ENCODE measurements around the gene CYP2S1. TPM values are rescaled to one million over a fixed set of nuclear protein-coding genes. Genes with fewer than 3 reads are reported as not detected.
"Not testable (repeated sequence)": the region's sequence is repeated elsewhere in the genome, so short reads cannot be mapped to it uniquely, and the experiment has no call there.

The CYP2S1 gene, protein sequence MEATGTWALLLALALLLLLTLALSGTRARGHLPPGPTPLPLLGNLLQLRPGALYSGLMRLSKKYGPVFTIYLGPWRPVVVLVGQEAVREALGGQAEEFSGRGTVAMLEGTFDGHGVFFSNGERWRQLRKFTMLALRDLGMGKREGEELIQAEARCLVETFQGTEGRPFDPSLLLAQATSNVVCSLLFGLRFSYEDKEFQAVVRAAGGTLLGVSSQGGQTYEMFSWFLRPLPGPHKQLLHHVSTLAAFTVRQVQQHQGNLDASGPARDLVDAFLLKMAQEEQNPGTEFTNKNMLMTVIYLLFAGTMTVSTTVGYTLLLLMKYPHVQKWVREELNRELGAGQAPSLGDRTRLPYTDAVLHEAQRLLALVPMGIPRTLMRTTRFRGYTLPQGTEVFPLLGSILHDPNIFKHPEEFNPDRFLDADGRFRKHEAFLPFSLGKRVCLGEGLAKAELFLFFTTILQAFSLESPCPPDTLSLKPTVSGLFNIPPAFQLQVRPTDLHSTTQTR
- 1.6 and 1.7 TPM in 2 replicates for total RNA-seq

DNA sequence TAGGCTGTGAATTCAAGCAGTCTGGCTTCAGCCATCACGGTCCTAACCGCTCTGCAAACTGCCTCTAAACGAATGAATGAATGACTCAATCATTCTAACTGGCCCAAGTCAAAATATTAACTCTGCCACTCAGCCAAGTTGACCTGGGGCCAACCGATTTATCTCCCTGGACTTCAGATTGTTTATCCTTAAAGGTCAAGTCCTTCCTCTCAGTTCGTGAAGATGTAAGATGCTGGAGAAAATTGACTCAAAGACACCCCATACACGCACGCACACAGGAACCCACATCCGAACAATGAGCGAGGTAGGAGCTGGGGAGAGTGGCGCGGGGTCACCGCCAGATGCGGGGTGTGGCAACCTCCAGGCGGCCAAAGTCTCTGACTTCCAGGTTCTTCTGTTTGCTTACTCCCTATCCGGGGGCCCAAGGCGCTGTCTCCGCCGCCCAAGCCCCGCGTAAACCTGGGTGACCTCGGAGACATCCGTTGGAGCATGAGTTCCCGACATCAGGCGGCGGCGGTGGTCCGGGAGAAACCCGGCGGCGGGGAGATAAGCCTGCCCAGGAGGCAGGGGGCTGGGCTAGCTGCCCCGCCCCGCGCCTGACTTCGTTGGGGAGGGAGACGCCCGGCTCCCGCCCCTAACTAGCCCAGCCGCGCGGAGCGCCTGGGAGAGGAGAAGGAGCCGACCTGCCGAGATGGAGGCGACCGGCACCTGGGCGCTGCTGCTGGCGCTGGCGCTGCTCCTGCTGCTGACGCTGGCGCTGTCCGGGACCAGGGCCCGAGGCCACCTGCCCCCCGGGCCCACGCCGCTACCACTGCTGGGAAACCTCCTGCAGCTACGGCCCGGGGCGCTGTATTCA, at the start of gene CYP2S1:
CYP2S1 (plus strand) TSS at position 646 of the 856 bp plus-strand sequence; CDS start at position 692, 46 bp downstream.
- peak; percentile 55 for DNase-seq (ENCODE audit: low read depth)
- H3K4me3 ChIP-seq (ENCODE audit: low read depth, low read length) = peak within 1 kb of the TSS; percentile 68
- TF ChIP-seq, protein P1, sequence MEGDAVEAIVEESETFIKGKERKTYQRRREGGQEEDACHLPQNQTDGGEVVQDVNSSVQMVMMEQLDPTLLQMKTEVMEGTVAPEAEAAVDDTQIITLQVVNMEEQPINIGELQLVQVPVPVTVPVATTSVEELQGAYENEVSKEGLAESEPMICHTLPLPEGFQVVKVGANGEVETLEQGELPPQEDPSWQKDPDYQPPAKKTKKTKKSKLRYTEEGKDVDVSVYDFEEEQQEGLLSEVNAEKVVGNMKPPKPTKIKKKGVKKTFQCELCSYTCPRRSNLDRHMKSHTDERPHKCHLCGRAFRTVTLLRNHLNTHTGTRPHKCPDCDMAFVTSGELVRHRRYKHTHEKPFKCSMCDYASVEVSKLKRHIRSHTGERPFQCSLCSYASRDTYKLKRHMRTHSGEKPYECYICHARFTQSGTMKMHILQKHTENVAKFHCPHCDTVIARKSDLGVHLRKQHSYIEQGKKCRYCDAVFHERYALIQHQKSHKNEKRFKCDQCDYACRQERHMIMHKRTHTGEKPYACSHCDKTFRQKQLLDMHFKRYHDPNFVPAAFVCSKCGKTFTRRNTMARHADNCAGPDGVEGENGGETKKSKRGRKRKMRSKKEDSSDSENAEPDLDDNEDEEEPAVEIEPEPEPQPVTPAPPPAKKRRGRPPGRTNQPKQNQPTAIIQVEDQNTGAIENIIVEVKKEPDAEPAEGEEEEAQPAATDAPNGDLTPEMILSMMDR (IDR thresholded peaks at IDR 0.05; ENCODE audit: insufficient read depth, low read depth, low read length) = no peak

DNA sequence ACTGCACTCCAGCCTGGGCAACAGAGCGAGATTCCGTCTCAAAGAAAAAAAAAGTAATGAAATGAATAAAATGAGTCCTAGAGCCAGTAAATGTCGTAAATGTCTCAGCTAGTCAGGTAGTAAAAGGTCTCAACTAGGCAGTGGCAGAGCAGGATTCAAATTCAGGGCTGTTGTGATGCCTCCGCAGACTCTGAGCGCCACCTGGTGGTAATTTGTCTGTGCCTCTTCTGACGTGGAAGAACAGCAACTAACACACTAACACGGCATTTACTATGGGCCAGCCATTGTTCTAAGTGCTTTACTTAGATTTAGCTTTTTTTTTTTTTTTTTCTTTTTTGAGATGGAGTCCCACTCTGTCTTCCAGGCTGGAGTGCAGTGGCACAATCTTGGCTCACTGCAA, 48.6 kb upstream of the CYP2S1 start:
- no peak overlapping the region for H3K4me3 ChIP-seq (ENCODE audit: low read depth, low read length)
- TF ChIP-seq, protein P1 (IDR thresholded peaks at IDR 0.05; ENCODE audit: insufficient read depth, low read depth, low read length) = peak; percentile 83
- peak; percentile 89 for DNase-seq (ENCODE audit: low read depth)

DNA sequence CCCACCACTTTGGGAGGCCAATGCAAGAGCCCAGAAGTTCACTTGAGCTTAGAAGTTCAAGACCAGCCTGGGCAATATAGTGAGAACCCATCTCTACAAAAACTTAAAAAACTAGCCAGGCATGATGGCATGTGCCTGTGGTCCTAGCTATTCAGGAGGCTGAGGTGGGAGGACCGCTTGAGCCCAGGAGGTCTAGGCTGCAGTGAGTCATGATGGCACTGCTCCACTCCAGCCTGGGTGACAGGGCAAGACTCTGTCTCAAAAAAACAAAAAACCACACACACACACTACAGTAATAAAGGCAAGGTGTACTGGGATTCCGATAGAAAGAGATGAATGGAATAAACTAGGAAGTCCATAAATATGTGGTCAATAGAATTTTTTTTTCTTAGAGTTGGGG, 43.2 kb upstream of the CYP2S1 start:
- TF ChIP-seq, protein P1 (IDR thresholded peaks at IDR 0.05; ENCODE audit: insufficient read depth, low read depth, low read length) = no peak
- no peak for DNase-seq (ENCODE audit: low read depth)
- H3K4me3 ChIP-seq (ENCODE audit: low read depth, low read length) = no peak overlapping the region

DNA sequence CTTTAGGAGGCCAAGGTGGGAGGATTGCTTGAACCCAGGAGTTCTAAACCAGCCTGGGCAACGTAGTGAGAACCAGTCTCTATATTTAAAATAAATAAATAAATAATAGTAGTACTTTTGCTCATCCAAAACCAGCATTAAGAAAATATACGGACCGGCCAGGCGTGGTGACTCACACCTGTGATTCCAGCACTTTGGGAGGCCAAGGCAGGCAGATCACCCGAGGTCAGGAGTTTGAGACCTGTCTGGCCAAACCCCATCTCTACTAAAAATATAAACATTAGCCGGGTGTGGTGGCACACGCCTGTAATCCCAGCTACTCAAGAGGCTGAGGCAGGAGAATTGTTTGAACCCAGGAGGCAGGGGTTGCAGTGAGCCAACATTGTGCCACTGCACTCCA, 42.0 kb upstream of the CYP2S1 start:
- not testable (repeated sequence) for DNase-seq (ENCODE audit: low read depth); H3K4me3 ChIP-seq (ENCODE audit: low read depth, low read length)

DNA sequence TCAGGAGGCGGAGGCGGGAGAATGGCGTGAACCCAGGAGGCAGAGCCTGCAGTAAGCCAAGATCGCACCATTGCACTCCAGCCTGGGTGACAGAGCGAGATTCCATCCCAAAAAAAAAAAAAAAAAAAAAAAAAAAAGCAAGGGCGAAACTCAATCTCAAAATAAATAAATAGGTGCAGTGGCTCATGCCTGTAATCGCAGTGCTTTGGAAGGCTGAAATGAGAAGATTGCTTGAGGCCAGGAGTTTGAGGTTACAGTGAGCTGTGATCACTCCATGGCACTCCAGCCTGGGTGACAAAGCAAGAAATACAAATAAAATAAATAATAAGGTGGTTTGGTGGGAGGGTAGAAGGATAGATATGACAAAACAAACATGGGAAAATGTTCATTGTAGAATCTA, 39.0 kb upstream of the CYP2S1 start:
- no peak for DNase-seq (ENCODE audit: low read depth)
- TF ChIP-seq, protein P1 (IDR thresholded peaks at IDR 0.05; ENCODE audit: insufficient read depth, low read depth, low read length) = no peak
- H3K4me3 ChIP-seq (ENCODE audit: low read depth, low read length) = no peak overlapping the region

DNA sequence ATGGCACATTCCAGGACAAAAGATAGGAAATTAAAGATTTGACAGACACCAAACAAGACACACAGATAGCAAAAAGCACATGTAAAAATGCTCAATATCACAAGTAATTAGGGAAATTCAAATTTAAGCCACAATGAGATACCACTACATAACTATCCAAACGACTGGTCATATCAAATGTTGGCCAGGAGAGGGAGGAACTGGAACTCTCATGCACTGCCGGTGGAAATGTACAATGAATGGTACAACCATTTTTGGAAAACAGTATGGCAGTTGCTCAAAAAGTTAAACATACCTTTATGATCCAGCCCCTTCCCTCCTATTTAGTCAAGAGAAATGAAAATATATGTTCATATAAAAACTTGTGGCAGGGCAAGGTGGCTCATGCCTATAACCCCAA, 36.8 kb upstream of the CYP2S1 start:
- TF ChIP-seq, protein P1 (IDR thresholded peaks at IDR 0.05; ENCODE audit: insufficient read depth, low read depth, low read length) = peak; percentile 29
- H3K4me3 ChIP-seq (ENCODE audit: low read depth, low read length) = no peak overlapping the region
- DNase-seq (ENCODE audit: low read depth) = no peak

DNA sequence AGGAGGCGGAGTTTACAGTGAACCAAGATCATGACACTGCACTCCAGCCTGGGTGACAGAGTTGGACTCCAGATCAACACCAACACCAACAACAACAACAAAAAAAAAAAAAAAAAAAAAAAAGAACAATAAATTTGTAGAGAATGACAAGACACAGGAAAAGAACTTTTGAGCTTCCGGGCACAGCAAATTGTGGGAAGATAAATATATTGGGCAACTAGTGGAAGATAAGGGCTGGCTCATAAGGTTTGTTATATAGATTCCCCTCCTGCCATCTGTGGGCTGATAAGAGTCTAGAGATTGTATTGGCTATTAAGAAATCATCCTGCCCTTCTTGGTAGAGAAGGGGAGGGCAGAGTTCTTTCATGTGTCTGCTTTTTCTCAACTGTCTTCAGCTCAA, 33.1 kb upstream of the CYP2S1 start:
- DNase-seq (ENCODE audit: low read depth) = peak; percentile 94

More for the DNA sequence above, 33.1 kb upstream of the CYP2S1 start:
- TF ChIP-seq, protein P1 (IDR thresholded peaks at IDR 0.05; ENCODE audit: insufficient read depth, low read depth, low read length) = no peak
- no peak overlapping the region for H3K4me3 ChIP-seq (ENCODE audit: low read depth, low read length)
